ENCODE results near the gene USP31.

Gene USP31

DNA sequence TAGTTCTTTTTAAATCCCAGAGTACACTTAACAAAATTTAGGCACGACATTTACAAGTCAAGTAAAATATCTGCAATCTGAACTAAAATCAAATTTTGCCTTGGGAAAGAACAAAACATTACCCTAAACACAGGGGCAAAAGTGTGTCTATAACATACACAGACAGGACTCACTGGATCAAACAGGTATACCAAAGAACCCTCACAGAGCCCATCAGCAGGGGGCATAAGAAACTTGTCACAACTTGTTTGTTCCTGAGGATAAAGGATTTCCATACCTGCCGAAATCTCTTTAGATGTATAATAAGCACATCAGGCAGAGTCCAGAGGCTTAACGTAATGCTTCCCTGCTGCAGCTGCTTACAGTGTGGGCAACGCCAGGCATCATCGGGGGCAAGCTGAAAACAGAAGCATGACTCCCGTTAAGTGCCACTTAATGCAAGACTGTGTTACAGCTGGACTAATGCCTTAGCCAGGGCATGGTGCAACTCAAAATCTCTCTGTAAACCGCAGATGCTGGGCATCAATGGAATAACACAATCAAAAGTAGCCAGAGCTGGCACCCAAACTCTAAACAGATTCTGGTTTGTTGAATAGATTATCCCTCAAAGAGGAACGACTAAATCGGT is 67.0 kb downstream of the USP31 start:
- Histone ChIP-seq H3K4me3 (ENCODE audit: low read length) (no peak overlapping the region), H3K4me1 (ENCODE audit: control insufficient read depth, insufficient read depth, low read length) (peaks cover 3% of the 10 kb centered on the region), H3K27ac (ENCODE audit: low read length) (no peak overlapping the region), H3K9me3 (ENCODE audit: control insufficient read depth, insufficient read depth, low read length) (no peaks in the 10 kb centered on the region), H3K36me3 (ENCODE audit: control insufficient read depth, insufficient read depth, low read length) (0 out of 2 replicates have a peak, but pooled peaks cover 7% of the 10 kb centered on the region), H3K27me3 (ENCODE audit: control insufficient read depth, insufficient read depth, low read length) (no peaks in the 10 kb centered on the region)
- DNase-seq (ENCODE audit: low read depth, low spot score), result no peak
- WGBS (ENCODE audit: insufficient coverage, insufficient read length), result no CpG with 5 or more reads among the region's 9 CpGs

DNA sequence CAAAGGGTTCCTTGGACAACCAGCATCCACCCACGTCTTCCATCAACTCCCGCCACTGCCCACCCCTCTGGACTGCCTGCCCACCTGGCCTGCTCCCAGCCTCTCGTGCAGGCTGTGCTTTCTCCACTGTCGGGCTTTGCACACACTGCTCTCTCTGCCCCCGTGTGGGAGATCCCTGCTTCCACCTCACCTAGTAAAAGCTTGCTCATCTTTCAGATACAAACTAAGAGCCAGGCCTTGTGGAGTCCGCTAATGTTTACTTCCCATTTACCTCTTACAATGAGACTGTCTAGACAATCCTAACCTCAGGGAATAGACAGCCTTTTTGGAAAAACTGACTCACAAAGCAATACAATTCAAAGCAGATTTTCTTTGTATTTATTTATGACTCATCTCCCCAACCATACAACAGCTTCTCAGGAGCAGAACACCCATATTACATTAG is 67.6 kb downstream of the USP31 start:
- no CpG with 5 or more reads among the region's 6 CpGs for WGBS (ENCODE audit: insufficient coverage, insufficient read length)
- Histone ChIP-seq H3K36me3 (ENCODE audit: control insufficient read depth, insufficient read depth, low read length) (0 out of 2 replicates have a peak, but pooled peaks cover 7% of the 10 kb centered on the region), H3K4me3 (ENCODE audit: low read length) (no peak overlapping the region), H3K9me3 (ENCODE audit: control insufficient read depth, insufficient read depth, low read length) (no peaks in the 10 kb centered on the region), H3K27ac (ENCODE audit: low read length) (no peak overlapping the region), H3K27me3 (ENCODE audit: control insufficient read depth, insufficient read depth, low read length) (no peaks in the 10 kb centered on the region), H3K4me1 (ENCODE audit: control insufficient read depth, insufficient read depth, low read length) (peaks cover 3% of the 10 kb centered on the region)
- DNase-seq (ENCODE audit: low read depth, low spot score), result no peak

- Histone ChIP-seq H3K4me1 (ENCODE audit: control insufficient read depth, insufficient read depth, low read length) (peaks cover 1% of the 10 kb centered on the region), H3K27ac (ENCODE audit: low read length) (no peak overlapping the region), H3K27me3 (ENCODE audit: control insufficient read depth, insufficient read depth, low read length) (no peaks in the 10 kb centered on the region), H3K4me3 (ENCODE audit: low read length) (no peak overlapping the region), H3K9me3 (ENCODE audit: control insufficient read depth, insufficient read depth, low read length) (no peaks in the 10 kb centered on the region), H3K36me3 (ENCODE audit: control insufficient read depth, insufficient read depth, low read length) (0 out of 2 replicates have a peak, but pooled peaks cover 7% of the 10 kb centered on the region)
- no CpG with 5 or more reads among the region's 3 CpGs for WGBS (ENCODE audit: insufficient coverage, insufficient read length)
- DNase-seq (ENCODE audit: low read depth, low spot score), result no peak
These were observed 68.5 kb downstream of the USP31 start for GRCh38 chr16:23080747-23081146.

- H3K36me3 ChIP-seq (ENCODE audit: control insufficient read depth, insufficient read depth, low read length), result 0 out of 2 replicates have a peak, but pooled peaks cover 7% of the 10 kb centered on the region
- DNase-seq (ENCODE audit: low read depth, low spot score), result no peak
- H3K27me3 ChIP-seq (ENCODE audit: control insufficient read depth, insufficient read depth, low read length), result no peaks in the 10 kb centered on the region
- H3K9me3 ChIP-seq (ENCODE audit: control insufficient read depth, insufficient read depth, low read length), result no peaks in the 10 kb centered on the region
- no CpG with 5 or more reads among the region's 1 CpG for WGBS (ENCODE audit: insufficient coverage, insufficient read length)
- H3K4me1 ChIP-seq (ENCODE audit: control insufficient read depth, insufficient read depth, low read length), result peaks cover 1% of the 10 kb centered on the region
- no peak overlapping the region for H3K4me3 ChIP-seq (ENCODE audit: low read length)
- no peak overlapping the region for H3K27ac ChIP-seq (ENCODE audit: low read length)
These were observed 68.9 kb downstream of the USP31 start for GRCh38 chr16:23080329-23080728.

DNA sequence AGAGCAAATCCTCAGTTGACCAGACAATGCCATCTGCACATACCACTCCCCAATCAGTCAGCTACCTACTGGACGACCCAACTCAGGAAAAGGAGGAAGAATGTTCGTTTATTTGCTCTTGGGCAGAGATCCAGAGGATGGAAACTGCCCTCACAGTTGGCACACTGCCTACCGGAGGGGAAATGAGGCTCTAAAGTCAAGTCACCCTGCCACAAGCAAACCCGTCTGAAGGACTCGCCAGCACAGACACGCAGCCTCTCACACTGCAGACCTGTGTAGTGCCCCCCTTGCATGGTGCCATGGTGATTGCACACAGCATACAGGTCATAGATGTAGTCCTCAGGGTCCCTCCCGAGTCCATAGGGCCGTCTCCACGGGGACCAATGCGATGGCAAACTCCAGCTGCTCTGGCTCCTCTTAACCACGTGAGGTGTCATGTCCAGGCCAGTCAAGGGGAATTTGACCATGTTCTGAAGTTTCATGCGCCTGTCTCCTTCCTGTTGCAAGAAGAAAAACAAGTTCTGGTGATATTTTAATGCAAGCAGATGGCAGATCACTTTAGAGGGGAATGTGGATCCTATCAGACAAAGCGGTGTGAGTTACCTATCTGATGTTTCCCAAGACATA is 69.5 kb downstream of the USP31 start:
- no CpG with 5 or more reads among the region's 13 CpGs for WGBS (ENCODE audit: insufficient coverage, insufficient read length)
- Histone ChIP-seq H3K9me3 (ENCODE audit: control insufficient read depth, insufficient read depth, low read length) (no peaks in the 10 kb centered on the region), H3K27ac (ENCODE audit: low read length) (no peak overlapping the region)

DNA sequence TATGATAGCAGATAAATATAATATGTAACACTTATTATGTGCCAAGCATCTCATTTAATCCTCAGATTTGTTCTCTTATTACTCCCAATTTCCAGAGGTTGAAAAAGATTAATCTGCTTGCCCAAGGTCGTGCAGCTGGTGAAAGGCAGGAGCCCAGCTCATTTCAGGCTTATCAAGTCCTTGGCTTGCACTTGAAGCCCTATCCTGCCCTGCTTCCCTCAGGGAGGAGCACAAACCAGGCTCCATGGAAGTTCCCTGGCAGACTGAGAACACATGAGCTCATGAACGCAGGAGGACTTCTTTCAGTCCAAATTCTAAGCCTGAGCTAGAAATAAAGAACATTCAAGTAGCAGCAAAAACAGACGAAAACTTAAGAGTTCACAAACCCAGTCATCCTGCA is 74.8 kb downstream of the USP31 start:
- no peaks in the 10 kb centered on the region for H3K4me1 ChIP-seq (ENCODE audit: control insufficient read depth, insufficient read depth, low read length)
- H3K27me3 ChIP-seq (ENCODE audit: control insufficient read depth, insufficient read depth, low read length), result no peaks in the 10 kb centered on the region
- no peak overlapping the region for H3K27ac ChIP-seq (ENCODE audit: low read length)
- DNase-seq (ENCODE audit: low read depth, low spot score), result no peak
- no CpG with 5 or more reads among the region's 3 CpGs for WGBS (ENCODE audit: insufficient coverage, insufficient read length)
- H3K4me3 ChIP-seq (ENCODE audit: low read length), result no peak overlapping the region
- no peaks in the 10 kb centered on the region for H3K9me3 ChIP-seq (ENCODE audit: control insufficient read depth, insufficient read depth, low read length)
- peaks cover 9% of the 10 kb centered on the region for H3K36me3 ChIP-seq (ENCODE audit: control insufficient read depth, insufficient read depth, low read length)

More for the DNA sequence above, 69.5 kb downstream of the USP31 start:
- Histone ChIP-seq H3K4me3 (ENCODE audit: low read length) (no peak overlapping the region), H3K36me3 (ENCODE audit: control insufficient read depth, insufficient read depth, low read length) (0 out of 2 replicates have a peak, but pooled peaks cover 7% of the 10 kb centered on the region), H3K4me1 (ENCODE audit: control insufficient read depth, insufficient read depth, low read length) (peaks cover 1% of the 10 kb centered on the region), H3K27me3 (ENCODE audit: control insufficient read depth, insufficient read depth, low read length) (no peaks in the 10 kb centered on the region)
- no peak for DNase-seq (ENCODE audit: low read depth, low spot score)

GRCh38 chr16:23072769-23073549 is 76.3 kb downstream of the USP31 start:
- Histone ChIP-seq H3K36me3 (ENCODE audit: control insufficient read depth, insufficient read depth, low read length) (peaks cover 21% of the 10 kb centered on the region), H3K4me1 (ENCODE audit: control insufficient read depth, insufficient read depth, low read length) (no peaks in the 10 kb centered on the region), H3K27me3 (ENCODE audit: control insufficient read depth, insufficient read depth, low read length) (no peaks in the 10 kb centered on the region), H3K27ac (ENCODE audit: low read length) (no peak overlapping the region), H3K9me3 (ENCODE audit: control insufficient read depth, insufficient read depth, low read length) (no peaks in the 10 kb centered on the region), H3K4me3 (ENCODE audit: low read length) (no peak overlapping the region)
- no peak for DNase-seq (ENCODE audit: low read depth, low spot score)
- WGBS (ENCODE audit: insufficient coverage, insufficient read length), result no CpG with 5 or more reads among the region's 9 CpGs

DNA sequence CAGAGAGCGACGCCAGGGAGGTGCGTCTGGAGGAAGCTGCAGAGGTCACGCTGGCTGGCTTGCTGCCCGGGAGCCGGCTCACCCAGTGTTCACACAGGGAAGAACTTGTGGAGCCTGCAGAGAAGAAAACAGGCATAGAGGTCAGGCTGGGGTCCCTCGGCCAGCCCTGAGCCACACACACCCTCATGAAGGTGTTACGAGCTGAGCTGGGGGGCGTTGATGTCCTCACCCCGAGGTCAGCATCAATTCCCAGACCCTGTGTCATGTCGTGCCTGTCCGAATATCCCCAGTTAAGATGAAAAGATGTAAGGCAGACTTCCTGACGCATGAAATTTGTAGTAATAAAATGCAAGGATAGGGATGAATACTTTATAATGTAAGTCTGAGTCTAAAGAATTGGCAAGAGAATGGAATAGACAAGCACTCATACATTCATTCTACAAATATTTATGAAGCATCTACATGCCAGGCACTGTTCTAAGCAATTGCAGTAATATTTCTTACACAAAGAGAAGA is 77.1 kb downstream of the USP31 start:
- no peak overlapping the region for H3K27ac ChIP-seq (ENCODE audit: low read length)
- no peak for DNase-seq (ENCODE audit: low read depth, low spot score)
- H3K36me3 ChIP-seq (ENCODE audit: control insufficient read depth, insufficient read depth, low read length), result peaks cover 21% of the 10 kb centered on the region
- no peaks in the 10 kb centered on the region for H3K27me3 ChIP-seq (ENCODE audit: control insufficient read depth, insufficient read depth, low read length)
- H3K9me3 ChIP-seq (ENCODE audit: control insufficient read depth, insufficient read depth, low read length), result no peaks in the 10 kb centered on the region
- H3K4me1 ChIP-seq (ENCODE audit: control insufficient read depth, insufficient read depth, low read length), result no peaks in the 10 kb centered on the region
- no CpG with 5 or more reads among the region's 13 CpGs for WGBS (ENCODE audit: insufficient coverage, insufficient read length)
- H3K4me3 ChIP-seq (ENCODE audit: low read length), result no peak overlapping the region

DNA sequence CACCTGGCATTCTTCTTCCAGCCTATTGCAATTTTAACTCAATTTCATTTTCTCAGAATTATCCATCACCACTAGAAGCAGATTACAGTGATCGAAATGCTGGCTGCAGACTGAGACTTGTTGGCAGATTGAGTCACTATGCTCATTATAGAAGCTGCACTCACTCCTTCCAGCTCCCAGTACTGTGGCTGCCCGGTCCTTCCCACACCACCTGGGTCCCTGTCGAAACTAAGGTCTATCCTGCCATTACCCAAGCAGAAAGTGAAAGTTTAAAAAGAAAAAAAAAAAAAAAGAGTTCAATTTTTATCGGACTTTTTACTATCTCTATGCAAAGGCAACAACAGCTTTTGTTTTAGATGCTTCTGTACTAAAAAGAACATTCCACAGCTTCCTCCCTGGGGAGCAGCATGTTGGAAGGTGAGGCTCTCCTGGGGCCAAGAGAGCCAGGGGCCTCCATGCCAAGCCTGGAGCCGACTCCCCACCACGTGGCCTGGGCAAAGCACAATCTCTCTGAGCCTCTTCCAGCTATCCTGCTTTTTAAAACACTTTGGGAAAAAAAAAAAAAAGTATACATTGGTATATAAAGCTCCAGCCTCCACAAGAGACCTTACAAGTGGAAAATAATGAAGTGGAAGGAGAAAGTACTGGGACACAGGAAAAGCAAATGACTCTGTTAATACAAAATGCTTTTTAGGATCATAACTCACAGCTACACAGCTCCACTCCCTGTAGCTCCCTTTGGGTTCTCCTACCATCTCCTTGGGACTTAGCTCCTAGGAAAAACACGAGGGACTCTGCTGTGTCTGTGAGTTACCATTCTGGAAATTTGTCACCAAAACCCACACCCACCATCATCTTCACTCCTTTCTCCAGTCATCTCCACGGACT is 77.8 kb downstream of the USP31 start:
- no peaks in the 10 kb centered on the region for H3K9me3 ChIP-seq (ENCODE audit: control insufficient read depth, insufficient read depth, low read length)
- no peak overlapping the region for H3K4me3 ChIP-seq (ENCODE audit: low read length)
- no peak for DNase-seq (ENCODE audit: low read depth, low spot score)
- H3K4me1 ChIP-seq (ENCODE audit: control insufficient read depth, insufficient read depth, low read length), result no peaks in the 10 kb centered on the region
- H3K36me3 ChIP-seq (ENCODE audit: control insufficient read depth, insufficient read depth, low read length), result peaks cover 21% of the 10 kb centered on the region
- no CpG with 5 or more reads among the region's 8 CpGs for WGBS (ENCODE audit: insufficient coverage, insufficient read length)
- no peaks in the 10 kb centered on the region for H3K27me3 ChIP-seq (ENCODE audit: control insufficient read depth, insufficient read depth, low read length)
- no peak overlapping the region for H3K27ac ChIP-seq (ENCODE audit: low read length)

DNA sequence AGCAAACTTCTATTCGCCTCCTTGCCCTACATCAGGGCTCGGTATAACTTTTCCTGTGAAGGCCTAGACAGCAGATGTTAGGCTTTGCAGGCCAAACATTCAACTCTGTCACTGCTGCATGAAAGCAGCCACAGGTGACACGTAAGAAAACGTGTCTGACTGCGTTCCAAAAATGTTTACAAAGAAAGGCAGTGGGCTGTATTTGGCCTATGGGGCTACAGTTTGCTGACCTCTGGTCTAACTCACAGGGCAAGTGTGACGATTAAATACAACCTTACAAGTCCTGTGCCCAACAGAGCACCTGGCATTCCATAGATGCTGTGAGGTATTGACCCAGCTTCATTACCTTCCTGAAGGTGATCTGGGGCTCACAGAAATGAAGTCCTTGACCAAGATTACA is 79.4 kb downstream of the USP31 start:
- H3K36me3 ChIP-seq (ENCODE audit: control insufficient read depth, insufficient read depth, low read length), result peaks cover 21% of the 10 kb centered on the region
- DNase-seq (ENCODE audit: low read depth, low spot score), result no peak
- no peak overlapping the region for H3K4me3 ChIP-seq (ENCODE audit: low read length)
- no CpG with 5 or more reads among the region's 6 CpGs for WGBS (ENCODE audit: insufficient coverage, insufficient read length)
- no peaks in the 10 kb centered on the region for H3K27me3 ChIP-seq (ENCODE audit: control insufficient read depth, insufficient read depth, low read length)
- no peaks in the 10 kb centered on the region for H3K9me3 ChIP-seq (ENCODE audit: control insufficient read depth, insufficient read depth, low read length)
- H3K4me1 ChIP-seq (ENCODE audit: control insufficient read depth, insufficient read depth, low read length), result no peaks in the 10 kb centered on the region
- no peak overlapping the region for H3K27ac ChIP-seq (ENCODE audit: low read length)
